ENCODE data around the gene MAD1L1.

Gene MAD1L1

GRCh38 chr7:2099048-2099957 is 133.4 kb downstream of the MAD1L1 start:
- FAIRE-seq: no peak

- no peak for FAIRE-seq
These were observed 134.2 kb downstream of the MAD1L1 start for GRCh38 chr7:2098496-2098895.

GRCh38 chr7:2098056-2098455 is 134.7 kb downstream of the MAD1L1 start:
- FAIRE-seq: no peak

GRCh38 chr7:2097492-2097891 is 135.3 kb downstream of the MAD1L1 start:
- no peak for FAIRE-seq

- FAIRE-seq: no peak
These were observed 135.9 kb downstream of the MAD1L1 start for GRCh38 chr7:2096692-2097387.

- FAIRE-seq: no peak
These were observed 137.3 kb downstream of the MAD1L1 start for GRCh38 chr7:2095436-2095835.

- FAIRE-seq: no peak
These were observed 138.2 kb downstream of the MAD1L1 start for GRCh38 chr7:2094454-2095045.

GRCh38 chr7:2093843-2094220 is 138.9 kb downstream of the MAD1L1 start:
- no peak for FAIRE-seq

GRCh38 chr7:2093215-2093842 is 139.4 kb downstream of the MAD1L1 start:
- FAIRE-seq: no peak

- no peak for FAIRE-seq
These were observed 140.5 kb downstream of the MAD1L1 start for GRCh38 chr7:2092279-2092678.

GRCh38 chr7:2090526-2091520 is 141.9 kb downstream of the MAD1L1 start:
- FAIRE-seq: no peak

GRCh38 chr7:2088801-2089200 is 143.9 kb downstream of the MAD1L1 start:
- no peak for FAIRE-seq

- FAIRE-seq: no peak
These were observed 145.0 kb downstream of the MAD1L1 start for GRCh38 chr7:2087744-2088143.

GRCh38 chr7:2086229-2086628 is 146.5 kb downstream of the MAD1L1 start:
- no peak for FAIRE-seq

GRCh38 chr7:2085804-2086203 is 146.9 kb downstream of the MAD1L1 start:
- no peak for FAIRE-seq

- no peak for FAIRE-seq
These were observed 147.8 kb downstream of the MAD1L1 start for GRCh38 chr7:2084781-2085505.

GRCh38 chr7:2084331-2084730 is 148.4 kb downstream of the MAD1L1 start:
- FAIRE-seq: no peak

GRCh38 chr7:2083362-2083761 is 149.4 kb downstream of the MAD1L1 start:
- no peak for FAIRE-seq

GRCh38 chr7:2082139-2082998 is 150.4 kb downstream of the MAD1L1 start:
- FAIRE-seq: no peak

- FAIRE-seq: no peak
These were observed 151.1 kb downstream of the MAD1L1 start for GRCh38 chr7:2081526-2082135.

Data from TTC549 (cell line).